ENCODE results near the gene APOB. TPM values are rescaled to one million over a fixed set of nuclear protein-coding genes. Genes with fewer than 3 reads are reported as not detected.
A peak's percentile ranks its signal among the peaks of the same experiment; 100 is the strongest.
"Not testable (repeated sequence)": the region's sequence is repeated elsewhere in the genome, so short reads cannot be mapped to it uniquely, and the experiment has no call there.

The APOB gene
- total and polyA plus RNA-seq, 12 donors = 0.22 to 45.4 (median 8.4) TPM

DNA sequence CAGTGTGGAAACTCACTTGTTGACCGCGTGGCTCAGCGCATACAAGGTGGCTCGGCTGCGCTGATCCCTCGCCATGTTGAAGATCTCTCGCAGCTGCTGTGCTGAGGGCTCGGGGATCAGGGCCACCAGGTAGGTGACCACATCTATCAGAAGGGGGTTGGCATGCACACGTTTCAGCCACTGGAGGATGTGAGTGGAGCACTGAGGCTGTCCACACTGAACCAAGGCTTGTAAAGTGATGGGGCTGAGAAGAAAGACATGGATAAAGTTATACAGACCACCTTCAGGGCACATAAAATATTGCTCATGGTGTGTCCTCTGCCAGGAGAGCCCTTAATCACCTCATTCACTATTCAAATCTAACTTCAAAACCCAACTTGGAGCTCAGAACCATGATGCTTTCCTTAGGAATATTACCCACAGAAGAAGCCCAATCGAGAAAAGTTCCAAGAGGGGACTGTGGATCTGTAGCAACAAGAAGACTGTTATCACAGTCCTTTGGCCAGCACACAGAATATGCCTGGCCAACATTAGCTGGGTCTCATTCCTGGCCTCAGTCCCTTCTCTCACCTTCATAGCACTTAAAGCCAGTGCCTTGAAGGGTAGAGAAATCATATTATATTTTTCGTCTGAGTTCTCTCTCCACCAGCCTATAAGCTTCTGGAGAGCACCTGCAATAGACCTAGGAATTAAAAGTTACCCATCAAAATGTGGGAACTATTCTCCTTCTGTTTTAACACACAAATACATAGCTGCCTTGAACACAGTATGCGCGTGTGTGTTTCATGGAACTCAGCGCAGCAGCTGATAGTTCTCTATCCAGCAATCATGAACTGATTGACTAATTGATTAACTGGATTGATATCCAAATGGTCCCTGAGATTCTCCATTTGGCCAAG lies 11.3 kb downstream of the APOB start:
- 86 to 88% methylated on average over 14 of the region's 14 CpGs for WGBS, 2 donors

DNA sequence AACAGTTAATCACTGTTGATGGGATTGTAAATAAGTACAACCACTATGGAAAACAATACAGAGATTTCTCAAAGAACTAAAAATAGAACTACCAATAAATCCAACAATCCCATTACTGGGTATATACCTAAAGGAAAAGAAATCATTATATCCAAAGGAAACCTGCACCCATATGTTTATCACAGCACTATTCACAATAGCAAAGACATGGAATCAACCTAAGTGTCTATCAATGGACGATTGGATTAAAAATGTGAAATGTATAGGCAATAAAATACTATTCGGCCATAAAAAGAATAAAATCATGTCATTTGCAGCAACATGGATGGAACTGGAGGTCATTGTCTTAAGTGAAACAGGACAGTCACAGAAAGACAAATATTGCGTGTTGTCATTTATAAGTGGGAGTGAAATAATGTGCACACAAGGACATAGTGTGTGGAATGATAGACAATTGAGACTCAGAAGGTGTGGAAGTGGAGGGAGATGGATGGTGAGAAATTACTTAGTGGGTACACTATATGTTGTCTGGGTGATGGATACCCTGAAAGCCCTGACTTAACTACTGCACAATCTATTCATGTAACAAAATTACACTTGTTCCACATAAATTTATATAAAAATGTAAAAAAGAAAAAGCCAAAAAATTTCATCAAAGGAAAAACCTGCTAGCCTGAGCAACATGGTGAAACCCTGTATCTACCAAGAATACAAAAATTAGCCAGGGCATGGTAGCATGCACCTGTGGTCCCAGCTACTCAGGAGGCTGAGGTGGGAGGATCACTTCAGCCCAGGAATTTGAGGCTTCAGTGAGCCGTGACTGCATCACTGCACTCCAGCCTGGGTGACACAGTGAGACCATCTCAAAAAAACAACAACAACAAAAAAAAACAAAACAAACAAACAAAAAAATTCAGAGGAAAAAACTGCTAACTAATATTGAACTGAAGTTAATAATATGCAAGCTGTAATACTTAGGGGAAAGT lies 12.6 kb downstream of the APOB start:
- no peak overlapping the region for H3K4me3 ChIP-seq
- TF ChIP-seq, protein P1, sequence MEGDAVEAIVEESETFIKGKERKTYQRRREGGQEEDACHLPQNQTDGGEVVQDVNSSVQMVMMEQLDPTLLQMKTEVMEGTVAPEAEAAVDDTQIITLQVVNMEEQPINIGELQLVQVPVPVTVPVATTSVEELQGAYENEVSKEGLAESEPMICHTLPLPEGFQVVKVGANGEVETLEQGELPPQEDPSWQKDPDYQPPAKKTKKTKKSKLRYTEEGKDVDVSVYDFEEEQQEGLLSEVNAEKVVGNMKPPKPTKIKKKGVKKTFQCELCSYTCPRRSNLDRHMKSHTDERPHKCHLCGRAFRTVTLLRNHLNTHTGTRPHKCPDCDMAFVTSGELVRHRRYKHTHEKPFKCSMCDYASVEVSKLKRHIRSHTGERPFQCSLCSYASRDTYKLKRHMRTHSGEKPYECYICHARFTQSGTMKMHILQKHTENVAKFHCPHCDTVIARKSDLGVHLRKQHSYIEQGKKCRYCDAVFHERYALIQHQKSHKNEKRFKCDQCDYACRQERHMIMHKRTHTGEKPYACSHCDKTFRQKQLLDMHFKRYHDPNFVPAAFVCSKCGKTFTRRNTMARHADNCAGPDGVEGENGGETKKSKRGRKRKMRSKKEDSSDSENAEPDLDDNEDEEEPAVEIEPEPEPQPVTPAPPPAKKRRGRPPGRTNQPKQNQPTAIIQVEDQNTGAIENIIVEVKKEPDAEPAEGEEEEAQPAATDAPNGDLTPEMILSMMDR (IDR thresholded peaks at IDR 0.05) = no peak
- H3K27me3 ChIP-seq = peaks cover 0 to 3% (median 0%) of the 10 kb centered on the region in 7 donors
- ATAC-seq (no peak), DNase-seq (no peak)
- H3K9me3 ChIP-seq = no peaks in the 10 kb centered on the region
- H3K27ac ChIP-seq = no peak overlapping the region
- WGBS, 2 donors = 80% methylated on average over 4 of the region's 4 CpGs
- no peaks in the 10 kb centered on the region for H3K4me1 ChIP-seq
- intact Hi-C loops (cut with DNase I) = no loop called here
- H3K36me3 ChIP-seq = no peaks in the 10 kb centered on the region

More for the DNA sequence above, 11.3 kb downstream of the APOB start:
- H3K27ac ChIP-seq = no peak overlapping the region
- ATAC-seq (peak in 2 of 8 donors; percentile 30 to 55), DNase-seq (no peak)
- no peaks in the 10 kb centered on the region for H3K36me3 ChIP-seq
- H3K4me1 ChIP-seq = peaks cover 0 to under 1% (median 0%) of the 10 kb centered on the region in 9 donors
- H3K4me3 ChIP-seq = no peak overlapping the region
- intact Hi-C loops (cut with DNase I) = no loop called here
- H3K27me3 ChIP-seq = peaks cover 0 to 3% (median 0%) of the 10 kb centered on the region in 7 donors
- TF ChIP-seq, protein P1 (IDR thresholded peaks at IDR 0.05) = no peak
- no peaks in the 10 kb centered on the region for H3K9me3 ChIP-seq

DNA sequence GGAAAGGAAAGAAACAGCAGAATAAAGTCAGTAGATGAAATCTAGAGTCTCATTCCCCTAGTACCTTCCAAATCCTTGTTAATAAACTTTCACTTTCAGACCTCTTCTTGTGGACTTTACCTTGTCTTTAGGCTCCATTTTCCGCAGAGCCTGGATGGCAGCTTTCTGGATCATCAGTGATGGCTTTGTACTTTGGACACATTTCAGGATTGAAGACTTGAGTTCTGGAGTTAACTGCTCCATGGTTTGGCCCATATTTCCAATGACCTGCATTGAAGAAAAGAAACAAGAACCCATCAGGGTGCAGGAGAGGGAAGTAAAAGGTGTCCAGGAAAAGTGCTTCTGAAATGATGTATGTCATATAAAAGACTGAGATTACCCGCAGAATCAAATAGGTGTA lies 14.4 kb downstream of the APOB start:
- no peaks in the 10 kb centered on the region for H3K36me3 ChIP-seq
- intact Hi-C loops (cut with DNase I) = no loop called here
- ATAC-seq = no peak
- H3K4me1 ChIP-seq = no peaks in the 10 kb centered on the region
- H3K4me3 ChIP-seq = no peak overlapping the region
- peaks cover 0 to 3% (median 0%) of the 10 kb centered on the region in 7 donors for H3K27me3 ChIP-seq
- WGBS, 2 donors = 98% methylated on average over 2 of the region's 2 CpGs
- DNase-seq = no peak
- H3K9me3 ChIP-seq = no peaks in the 10 kb centered on the region
- H3K27ac ChIP-seq = no peak overlapping the region
- TF ChIP-seq, protein P1 (IDR thresholded peaks at IDR 0.05) = no peak

DNA sequence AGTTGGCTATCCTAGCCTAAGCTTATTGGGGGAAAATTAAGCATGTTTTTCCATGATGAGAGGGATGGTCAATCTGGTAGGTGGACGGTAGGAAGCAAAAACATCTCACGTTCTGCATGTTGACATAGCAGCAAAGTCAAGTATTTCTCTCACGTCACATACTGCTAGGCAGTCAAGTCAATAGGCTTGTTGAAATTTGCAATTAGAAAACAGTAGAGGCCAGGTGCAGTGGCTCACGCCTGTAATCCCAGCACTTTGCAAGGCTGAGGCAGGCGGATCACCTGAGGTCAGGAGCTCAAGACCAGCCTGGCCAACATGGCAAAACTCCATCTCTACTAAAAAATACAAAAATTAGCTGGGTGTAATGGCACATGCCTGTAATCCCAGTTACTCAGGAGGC lies 14.9 kb downstream of the APOB start:
- H3K4me1 ChIP-seq; H3K27ac ChIP-seq; H3K4me3 ChIP-seq; DNase-seq; ATAC-seq; H3K27me3 ChIP-seq; intact Hi-C loops (cut with DNase I); H3K36me3 ChIP-seq; H3K9me3 ChIP-seq: not testable (repeated sequence)
- 86 to 88% methylated on average over 5 of the region's 5 CpGs for WGBS, 2 donors
